ENCODE results near the gene LGALS12.

LGALS12 gene

DNA sequence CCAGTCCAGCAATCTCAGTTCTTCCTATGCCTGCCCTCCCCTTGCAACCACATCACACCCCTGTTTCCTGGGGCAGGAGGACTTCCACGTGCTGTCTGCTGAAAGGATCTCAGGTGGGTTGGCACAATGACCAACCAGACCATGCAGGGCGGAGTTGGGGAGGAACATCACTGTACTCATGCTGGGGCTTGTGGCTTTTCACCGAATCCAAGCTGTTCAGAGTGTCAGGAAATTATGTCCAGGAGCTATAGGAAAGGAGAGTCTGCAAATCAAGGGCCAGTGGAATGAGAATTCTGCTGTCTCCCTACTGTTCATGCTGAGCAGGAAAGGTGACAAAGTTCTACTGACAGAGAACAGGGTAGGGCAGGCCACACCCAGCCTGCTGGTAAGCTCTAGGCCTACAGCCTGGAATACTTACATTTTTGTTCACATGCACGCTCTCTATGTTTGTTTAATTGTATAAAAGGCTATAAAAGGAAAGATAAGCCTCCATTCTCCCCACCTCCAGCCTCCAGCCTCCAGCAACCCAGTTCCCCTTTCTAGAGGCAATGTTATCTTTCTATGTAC lies 59.0 kb downstream of the LGALS12 start:
- no peak for DNase-seq

Data from NCI-H146 (cell line).